Vagina (tissue), 2 donors: ENCODE measurements around the gene PLOD2. TPM values are rescaled to one million over a fixed set of nuclear protein-coding genes. Genes with fewer than 3 reads are reported as not detected.

Source experiments
- DNase-seq, 2 donors: peaks; one replicate each; pipeline ENCODE4 v3.0.0-alpha.2; 2017; ENCODE audit errors: extremely low spot score in 2 of 2
- H3K27ac ChIP-seq: fragments of 200-600 bp; sonication (generic); one replicate; pipeline ENCODE4 v1.5.1; 2019
- H3K27me3 ChIP-seq: fragments of 200-600 bp; sonication (generic); one replicate; pipeline ENCODE4 v1.5.1; 2019
- H3K36me3 ChIP-seq, 2 donors: fragments of 200-600 bp; sonication (generic); one replicate each; pipeline ENCODE4 v1.5.1; 2017 to 2019
- H3K4me1 ChIP-seq: fragments of 200-600 bp; sonication (generic); one replicate; pipeline ENCODE4 v1.5.1; 2019
- H3K4me3 ChIP-seq, 2 donors: fragments of 200-600 bp; sonication (generic); 1 replicate in 1 of 2; 2 replicates in 1 of 2; pipeline ENCODE4 v1.5.1; 2016 to 2019
- H3K9me3 ChIP-seq: fragments of 200-600 bp; sonication (generic); one replicate; pipeline ENCODE4 v1.5.1; 2019
- POLR2A ChIP-seq, 2 donors: fragments of 450-650 bp; IDR thresholded peaks; one replicate each; pipeline ENCODE4 v1.6.1; 2017; ENCODE audit warnings: antibody characterized with exemption in 2 of 2, mild to moderate bottlenecking in 2 of 2, moderate library complexity in 2 of 2
- POLR2AphosphoS5 ChIP-seq, 2 donors: sonication (generic); formaldehyde crosslinking; IDR thresholded peaks; one replicate each; pipeline ENCODE4 v1.9.0; 2017; ENCODE audit warnings: antibody characterized with exemption in 2 of 2, mild to moderate bottlenecking in 2 of 2, low read depth in 1 of 2; ENCODE audit not compliant: insufficient read depth in 1 of 2
- intact Hi-C: fragments of 100-400 bp; cut with DNase I; formaldehyde crosslinking; loops from one replicate; pipeline ENCODE4 v1.15.1; 2023
- total RNA-seq: library from RNA; depleted of rRNA; stranded (reverse); fragments of >200 nt; gene quantifications from one replicate; pipeline ENCODE4 v1.2.3, GENCODE V29; 2016
- TF ChIP-seq, protein P1 (sequence below), 3 experiments: fragments of 450-650 bp in 2 of 3; fragments of 200-600 bp in 1 of 3; sonication (generic) in 1 of 3; IDR thresholded peaks; one replicate each; pipeline ENCODE4 v1.5.1; 2017 to 2019; ENCODE audit warnings: antibody characterized with exemption in 3 of 3, mild to moderate bottlenecking in 2 of 3, moderate library complexity in 2 of 3

PLOD2 gene
- total RNA-seq, 1 donor from 2014 or later, result 27.0 TPM

DNA sequence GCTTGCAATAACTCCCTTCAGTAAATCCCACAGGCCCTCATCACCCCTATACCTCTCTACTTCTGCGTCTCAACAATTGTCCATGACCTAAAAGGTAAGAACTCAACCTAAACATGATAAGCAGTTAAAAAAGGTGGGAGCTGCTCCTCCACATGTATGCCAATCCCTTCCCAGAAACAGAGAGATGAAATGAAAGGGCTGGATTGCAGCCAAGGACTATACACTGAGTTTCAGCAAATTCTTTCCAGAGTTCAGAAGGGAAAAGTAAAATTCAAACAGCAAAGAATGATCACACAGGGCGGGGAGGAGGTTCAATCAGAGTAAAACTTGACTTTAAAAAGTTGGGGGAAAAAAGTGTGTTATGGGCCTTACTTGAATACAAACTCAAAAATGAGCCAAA lies 27.5 kb downstream of the PLOD2 start:
- no peak for TF ChIP-seq POLR2A (IDR thresholded peaks at IDR 0.05)
- TF ChIP-seq POLR2AphosphoS5 (IDR thresholded peaks at IDR 0.05; ENCODE audit: insufficient read depth in 1 of 2, low read depth in 1 of 2), result no peak
- TF ChIP-seq, protein P1, sequence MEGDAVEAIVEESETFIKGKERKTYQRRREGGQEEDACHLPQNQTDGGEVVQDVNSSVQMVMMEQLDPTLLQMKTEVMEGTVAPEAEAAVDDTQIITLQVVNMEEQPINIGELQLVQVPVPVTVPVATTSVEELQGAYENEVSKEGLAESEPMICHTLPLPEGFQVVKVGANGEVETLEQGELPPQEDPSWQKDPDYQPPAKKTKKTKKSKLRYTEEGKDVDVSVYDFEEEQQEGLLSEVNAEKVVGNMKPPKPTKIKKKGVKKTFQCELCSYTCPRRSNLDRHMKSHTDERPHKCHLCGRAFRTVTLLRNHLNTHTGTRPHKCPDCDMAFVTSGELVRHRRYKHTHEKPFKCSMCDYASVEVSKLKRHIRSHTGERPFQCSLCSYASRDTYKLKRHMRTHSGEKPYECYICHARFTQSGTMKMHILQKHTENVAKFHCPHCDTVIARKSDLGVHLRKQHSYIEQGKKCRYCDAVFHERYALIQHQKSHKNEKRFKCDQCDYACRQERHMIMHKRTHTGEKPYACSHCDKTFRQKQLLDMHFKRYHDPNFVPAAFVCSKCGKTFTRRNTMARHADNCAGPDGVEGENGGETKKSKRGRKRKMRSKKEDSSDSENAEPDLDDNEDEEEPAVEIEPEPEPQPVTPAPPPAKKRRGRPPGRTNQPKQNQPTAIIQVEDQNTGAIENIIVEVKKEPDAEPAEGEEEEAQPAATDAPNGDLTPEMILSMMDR (IDR thresholded peaks at IDR 0.05), result no peak
- no peaks in the 10 kb centered on the region for H3K9me3 ChIP-seq
- H3K27ac ChIP-seq, result no peak overlapping the region
- DNase-seq, result no peak
- intact Hi-C loops, result loop anchor here (10.0 kb wide), 1 partner anchor 411 kb away; the partner anchor contains the start of gene PLSCR1
- peaks cover 20% of the 10 kb centered on the region for H3K4me1 ChIP-seq
- H3K4me3 ChIP-seq, result no peak overlapping the region
- H3K27me3 ChIP-seq, result no peaks in the 10 kb centered on the region
- H3K36me3 ChIP-seq, result no peaks in the 10 kb centered on the region

DNA sequence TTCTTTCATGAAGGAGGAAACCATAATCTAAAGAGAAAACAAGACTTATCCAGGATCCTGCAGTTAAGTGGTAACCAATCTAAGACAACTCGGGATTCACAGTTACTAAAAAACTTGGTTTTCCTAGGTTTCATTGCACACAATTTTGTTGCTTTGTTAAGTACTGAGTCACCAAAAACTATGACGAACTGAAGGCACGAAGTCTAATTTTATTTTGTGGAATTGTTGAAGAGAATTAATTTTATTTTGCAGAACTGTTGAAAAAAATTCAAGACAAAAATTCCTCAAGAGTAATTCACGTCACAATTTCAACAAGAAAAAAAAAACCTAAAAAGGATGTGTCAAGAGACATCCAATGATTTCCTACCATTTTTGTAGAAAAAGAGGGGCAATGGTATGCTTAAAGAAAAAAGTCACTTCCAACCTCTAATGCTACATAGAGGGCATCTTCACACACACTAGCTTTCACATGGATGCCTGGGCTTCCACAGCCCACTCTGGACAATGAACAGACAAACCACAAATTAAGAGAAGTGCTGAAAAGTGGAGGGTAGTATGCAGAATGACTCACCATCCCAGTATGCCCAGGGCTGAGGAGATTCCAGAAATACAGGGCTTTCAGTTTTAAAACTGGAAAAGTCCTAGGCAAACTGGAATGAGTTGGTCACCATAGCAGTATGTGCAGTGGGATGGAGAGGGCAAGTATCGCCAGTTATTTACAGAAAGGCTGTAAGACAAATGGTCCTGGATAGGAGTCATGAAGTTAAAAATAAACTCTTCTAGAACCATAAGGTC lies 29.2 kb downstream of the PLOD2 start:
- Histone ChIP-seq H3K9me3 (no peaks in the 10 kb centered on the region), H3K27ac (no peak overlapping the region), H3K36me3 (no peaks in the 10 kb centered on the region), H3K27me3 (no peaks in the 10 kb centered on the region), H3K4me1 (peaks cover 27% of the 10 kb centered on the region), H3K4me3 (no peak overlapping the region)
- intact Hi-C loops, result loop anchor here (10.0 kb wide), 1 partner anchor 413 kb away; the partner anchor contains the start of gene PLSCR1
- DNase-seq, result no peak
- TF ChIP-seq, protein P1 (IDR thresholded peaks at IDR 0.05), result no peak
- TF ChIP-seq POLR2A (IDR thresholded peaks at IDR 0.05), result no peak
- no peak for TF ChIP-seq POLR2AphosphoS5 (IDR thresholded peaks at IDR 0.05; ENCODE audit: insufficient read depth in 1 of 2, low read depth in 1 of 2)

DNA sequence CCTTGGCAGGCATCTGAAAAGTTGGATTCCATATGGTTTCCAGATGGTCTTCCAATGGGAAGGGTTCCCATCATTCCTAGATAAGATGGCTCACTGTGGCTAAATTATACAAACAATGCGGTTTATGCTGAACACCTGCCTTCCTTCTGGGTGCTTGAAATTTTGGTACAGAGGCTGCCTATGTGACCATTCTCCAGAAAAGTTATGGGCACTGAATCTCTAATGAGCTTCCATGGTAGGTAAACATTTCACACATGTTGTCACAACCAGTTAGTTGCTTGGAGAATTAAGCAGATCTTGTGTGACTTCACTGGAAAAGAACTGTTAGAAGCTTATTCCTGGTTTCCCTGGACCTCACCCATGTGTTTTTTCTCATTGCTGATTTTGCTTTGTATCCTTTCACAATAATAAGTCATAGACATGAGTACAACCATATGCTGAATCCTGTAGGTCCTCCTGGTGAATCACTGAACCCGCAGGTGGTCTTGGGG lies 30.1 kb downstream of the PLOD2 start:
- Histone ChIP-seq H3K36me3 (no peaks in the 10 kb centered on the region), H3K27me3 (no peaks in the 10 kb centered on the region), H3K27ac (no peak overlapping the region), H3K9me3 (no peaks in the 10 kb centered on the region), H3K4me3 (no peak overlapping the region), H3K4me1 (peaks cover 36% of the 10 kb centered on the region)
- DNase-seq, result no peak
- intact Hi-C loops, result loop anchor here (10.0 kb wide), 1 partner anchor 414 kb away; the partner anchor contains the start of gene PLSCR1
- TF ChIP-seq, protein P1 (IDR thresholded peaks at IDR 0.05), result no peak
- TF ChIP-seq POLR2AphosphoS5 (IDR thresholded peaks at IDR 0.05; ENCODE audit: insufficient read depth in 1 of 2, low read depth in 1 of 2), result no peak
- TF ChIP-seq POLR2A (IDR thresholded peaks at IDR 0.05), result no peak

DNA sequence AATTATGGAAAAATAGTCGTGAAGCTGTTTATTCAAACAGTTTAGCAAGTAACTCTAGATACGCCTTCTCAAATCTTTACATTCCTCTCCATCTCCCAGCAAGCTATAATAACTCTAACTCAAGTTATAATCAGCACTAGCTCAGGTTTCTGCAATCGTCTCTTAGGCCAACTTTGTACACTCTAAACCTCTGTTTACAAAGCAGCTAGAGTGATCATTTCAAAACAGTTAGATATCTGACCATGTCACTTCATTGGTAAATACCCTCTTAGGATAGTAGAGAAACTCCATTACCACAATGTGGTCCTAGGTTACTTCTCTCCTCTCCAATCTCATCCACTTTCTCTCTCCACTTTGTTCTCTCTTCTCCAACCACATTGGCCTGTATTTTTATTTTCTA lies 31.2 kb downstream of the PLOD2 start:
- H3K9me3 ChIP-seq, result no peaks in the 10 kb centered on the region
- TF ChIP-seq, protein P1 (IDR thresholded peaks at IDR 0.05), result no peak
- TF ChIP-seq POLR2AphosphoS5 (IDR thresholded peaks at IDR 0.05; ENCODE audit: insufficient read depth in 1 of 2, low read depth in 1 of 2) (no peak), POLR2A (IDR thresholded peaks at IDR 0.05) (no peak)
- intact Hi-C loops, result loop anchor here (10.0 kb wide), 1 partner anchor 415 kb away; the partner anchor contains the start of gene PLSCR1
- peaks cover 36% of the 10 kb centered on the region for H3K4me1 ChIP-seq
- DNase-seq, result no peak
- H3K36me3 ChIP-seq, result no peaks in the 10 kb centered on the region
- H3K27me3 ChIP-seq, result no peaks in the 10 kb centered on the region
- H3K4me3 ChIP-seq, result no peak overlapping the region
- H3K27ac ChIP-seq, result no peak overlapping the region

DNA sequence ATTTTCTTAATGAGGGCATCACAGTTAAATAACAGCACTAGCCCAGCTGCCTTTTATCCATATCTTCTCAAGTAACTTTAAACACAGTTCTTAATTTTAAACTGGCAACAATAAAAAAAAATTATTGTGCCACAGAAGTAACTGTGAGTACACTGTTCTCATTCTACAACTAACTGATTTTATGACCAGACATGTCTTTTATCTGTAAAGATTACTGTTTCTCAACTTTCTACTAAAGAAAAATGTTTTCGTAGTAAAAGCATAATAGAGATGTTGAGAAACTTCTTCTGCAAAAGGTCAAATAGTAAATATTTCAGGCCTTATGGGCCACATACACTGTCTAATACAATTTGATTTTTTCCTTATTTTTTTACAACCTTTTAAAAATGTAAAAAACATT lies 32.0 kb downstream of the PLOD2 start:
- intact Hi-C loops, result no loop called here
- TF ChIP-seq, protein P1 (IDR thresholded peaks at IDR 0.05), result no peak
- TF ChIP-seq POLR2AphosphoS5 (IDR thresholded peaks at IDR 0.05; ENCODE audit: insufficient read depth in 1 of 2, low read depth in 1 of 2) (no peak), POLR2A (IDR thresholded peaks at IDR 0.05) (no peak)
- Histone ChIP-seq H3K36me3 (no peaks in the 10 kb centered on the region), H3K27ac (no peak overlapping the region), H3K9me3 (no peaks in the 10 kb centered on the region), H3K4me3 (no peak overlapping the region), H3K27me3 (no peaks in the 10 kb centered on the region), H3K4me1 (peaks cover 31% of the 10 kb centered on the region)
- no peak for DNase-seq
